Measurements from ENCODE around the gene HDAC4. TPM values are rescaled to one million over a fixed set of nuclear protein-coding genes. Genes with fewer than 3 reads are reported as not detected.

HDAC4 gene
- total RNA-seq, 6 experiments from 2014 or later, result 7.4 to 13.0 (median 9.5) TPM

DNA sequence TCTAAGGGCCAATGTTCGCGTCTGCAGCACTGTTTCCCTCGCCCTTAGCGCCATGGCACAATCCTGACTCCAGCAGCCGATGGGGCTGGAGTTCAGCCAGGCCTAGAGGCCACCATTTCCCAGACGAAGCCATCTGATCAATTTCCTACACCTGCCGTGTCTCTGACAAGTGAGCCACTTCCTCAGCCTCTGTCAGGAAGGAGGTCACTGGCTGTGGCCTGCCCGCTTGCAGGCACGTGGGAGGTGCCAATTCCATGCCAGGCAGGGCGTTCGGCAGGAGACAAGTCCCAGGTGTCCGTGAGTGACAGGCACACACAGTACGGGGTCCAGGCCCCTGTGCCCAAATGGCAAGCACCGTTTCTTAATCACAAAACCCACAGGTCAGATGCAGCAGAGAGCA lies 318.4 kb downstream of the HDAC4 start:
- TF ChIP-seq, protein P1, sequence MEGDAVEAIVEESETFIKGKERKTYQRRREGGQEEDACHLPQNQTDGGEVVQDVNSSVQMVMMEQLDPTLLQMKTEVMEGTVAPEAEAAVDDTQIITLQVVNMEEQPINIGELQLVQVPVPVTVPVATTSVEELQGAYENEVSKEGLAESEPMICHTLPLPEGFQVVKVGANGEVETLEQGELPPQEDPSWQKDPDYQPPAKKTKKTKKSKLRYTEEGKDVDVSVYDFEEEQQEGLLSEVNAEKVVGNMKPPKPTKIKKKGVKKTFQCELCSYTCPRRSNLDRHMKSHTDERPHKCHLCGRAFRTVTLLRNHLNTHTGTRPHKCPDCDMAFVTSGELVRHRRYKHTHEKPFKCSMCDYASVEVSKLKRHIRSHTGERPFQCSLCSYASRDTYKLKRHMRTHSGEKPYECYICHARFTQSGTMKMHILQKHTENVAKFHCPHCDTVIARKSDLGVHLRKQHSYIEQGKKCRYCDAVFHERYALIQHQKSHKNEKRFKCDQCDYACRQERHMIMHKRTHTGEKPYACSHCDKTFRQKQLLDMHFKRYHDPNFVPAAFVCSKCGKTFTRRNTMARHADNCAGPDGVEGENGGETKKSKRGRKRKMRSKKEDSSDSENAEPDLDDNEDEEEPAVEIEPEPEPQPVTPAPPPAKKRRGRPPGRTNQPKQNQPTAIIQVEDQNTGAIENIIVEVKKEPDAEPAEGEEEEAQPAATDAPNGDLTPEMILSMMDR (IDR thresholded peaks at IDR 0.05), result no peak
- Mint-ChIP-seq H3K9me3 (no peaks in the 10 kb centered on the region), H3K36me3 (ENCODE audit: low read depth) (no peaks in the 10 kb centered on the region), H3K27me3 (ENCODE audit: insufficient read depth) (no peaks in the 10 kb centered on the region; the same call in none of the 2 replicates), H3K4me3 (no peak overlapping the region), H3K27ac (no peak overlapping the region), H3K4me1 (ENCODE audit: low read depth) (no peaks in the 10 kb centered on the region)
- no peak for DNase-seq

DNA sequence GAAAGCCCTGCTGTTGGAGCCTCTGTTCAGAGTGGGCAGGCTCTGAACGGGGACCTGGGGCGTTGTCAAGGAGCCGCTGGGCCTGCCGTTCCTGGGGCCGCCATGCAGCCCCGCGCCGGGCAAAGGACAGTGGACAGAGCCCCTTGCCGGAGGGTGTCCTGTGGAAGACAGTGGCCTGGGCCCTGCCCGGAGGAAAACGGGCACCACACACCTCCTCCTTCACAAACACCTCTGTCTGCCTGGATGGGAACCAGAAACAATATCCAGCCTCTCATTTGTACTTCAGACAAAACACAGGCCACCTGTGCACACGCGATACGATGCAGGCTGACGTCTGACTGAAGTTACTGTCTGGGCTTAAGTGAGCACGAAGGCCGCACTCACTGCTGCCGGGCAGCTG lies 319.2 kb downstream of the HDAC4 start:
- Mint-ChIP-seq H3K27ac (no peak overlapping the region), H3K4me3 (no peak overlapping the region), H3K36me3 (ENCODE audit: low read depth) (no peaks in the 10 kb centered on the region)

DNA sequence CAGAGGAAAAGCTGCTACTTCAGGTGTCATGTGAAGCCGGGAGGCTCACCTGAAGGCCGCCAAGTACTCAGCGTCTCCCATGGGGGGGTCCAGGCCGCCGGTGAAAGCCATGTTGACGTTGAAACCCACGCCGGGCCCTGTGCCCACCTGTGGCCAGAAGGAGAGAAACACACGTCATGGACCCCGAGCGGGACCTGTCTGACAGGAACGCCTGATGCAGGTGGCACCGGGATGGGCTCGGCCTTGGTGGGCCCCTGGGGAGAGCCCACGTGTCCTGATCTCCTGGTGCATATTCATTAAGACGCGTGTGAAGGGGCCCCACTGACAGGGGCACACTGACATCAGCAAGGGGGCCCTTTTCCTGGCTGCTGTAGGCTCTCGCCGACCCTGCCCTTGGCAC lies 319.8 kb downstream of the HDAC4 start:
- H3K27ac Mint-ChIP-seq, result no peak overlapping the region
- no peak for DNase-seq

More for the DNA sequence above, 319.2 kb downstream of the HDAC4 start:
- Mint-ChIP-seq H3K4me1 (ENCODE audit: low read depth) (no peaks in the 10 kb centered on the region), H3K9me3 (no peaks in the 10 kb centered on the region), H3K27me3 (ENCODE audit: insufficient read depth) (no peaks in the 10 kb centered on the region; the same call in none of the 2 replicates)
- DNase-seq, result no peak
- TF ChIP-seq, protein P1 (IDR thresholded peaks at IDR 0.05), result no peak

DNA sequence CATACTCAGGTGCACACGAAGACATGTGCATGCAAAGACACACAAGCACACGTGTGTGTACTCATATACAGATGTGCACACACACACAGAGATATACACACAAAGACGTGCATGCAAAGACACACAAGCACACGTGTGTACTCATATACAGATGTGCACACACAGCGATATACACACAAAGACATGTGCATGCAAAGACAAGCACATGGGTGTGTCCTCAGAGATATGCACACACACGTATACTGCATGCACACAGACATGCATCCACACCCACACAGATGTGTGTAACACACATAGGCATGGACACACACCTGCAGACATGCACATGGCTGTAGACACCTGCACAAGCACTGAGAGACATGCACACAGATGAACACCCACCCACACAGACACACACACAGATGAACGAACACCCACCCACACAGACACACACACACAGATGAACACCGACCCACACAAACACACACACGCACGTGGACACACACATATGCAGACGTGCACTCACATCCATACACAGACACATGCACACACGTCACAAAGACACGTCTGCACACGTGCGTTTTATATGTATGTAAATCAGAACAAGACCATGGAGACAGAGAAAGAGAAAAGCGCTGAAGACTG lies 321.0 kb downstream of the HDAC4 start:
- H3K36me3 Mint-ChIP-seq (ENCODE audit: low read depth), result no peaks in the 10 kb centered on the region
- no peaks in the 10 kb centered on the region for H3K9me3 Mint-ChIP-seq
- H3K27me3 Mint-ChIP-seq (ENCODE audit: insufficient read depth), result no peaks in the 10 kb centered on the region; the same call in none of the 2 replicates
- TF ChIP-seq, protein P1 (IDR thresholded peaks at IDR 0.05), result no peak
- no peak for DNase-seq
- no peak overlapping the region for H3K27ac Mint-ChIP-seq
- H3K4me1 Mint-ChIP-seq (ENCODE audit: low read depth), result no peaks in the 10 kb centered on the region
- H3K4me3 Mint-ChIP-seq, result no peak overlapping the region

More for the DNA sequence above, 319.8 kb downstream of the HDAC4 start:
- H3K27me3 Mint-ChIP-seq (ENCODE audit: insufficient read depth), result no peaks in the 10 kb centered on the region; the same call in none of the 2 replicates
- H3K36me3 Mint-ChIP-seq (ENCODE audit: low read depth), result no peaks in the 10 kb centered on the region
- H3K9me3 Mint-ChIP-seq, result no peaks in the 10 kb centered on the region
- TF ChIP-seq, protein P1 (IDR thresholded peaks at IDR 0.05), result no peak
- H3K4me1 Mint-ChIP-seq (ENCODE audit: low read depth), result no peaks in the 10 kb centered on the region
- H3K4me3 Mint-ChIP-seq, result no peak overlapping the region

DNA sequence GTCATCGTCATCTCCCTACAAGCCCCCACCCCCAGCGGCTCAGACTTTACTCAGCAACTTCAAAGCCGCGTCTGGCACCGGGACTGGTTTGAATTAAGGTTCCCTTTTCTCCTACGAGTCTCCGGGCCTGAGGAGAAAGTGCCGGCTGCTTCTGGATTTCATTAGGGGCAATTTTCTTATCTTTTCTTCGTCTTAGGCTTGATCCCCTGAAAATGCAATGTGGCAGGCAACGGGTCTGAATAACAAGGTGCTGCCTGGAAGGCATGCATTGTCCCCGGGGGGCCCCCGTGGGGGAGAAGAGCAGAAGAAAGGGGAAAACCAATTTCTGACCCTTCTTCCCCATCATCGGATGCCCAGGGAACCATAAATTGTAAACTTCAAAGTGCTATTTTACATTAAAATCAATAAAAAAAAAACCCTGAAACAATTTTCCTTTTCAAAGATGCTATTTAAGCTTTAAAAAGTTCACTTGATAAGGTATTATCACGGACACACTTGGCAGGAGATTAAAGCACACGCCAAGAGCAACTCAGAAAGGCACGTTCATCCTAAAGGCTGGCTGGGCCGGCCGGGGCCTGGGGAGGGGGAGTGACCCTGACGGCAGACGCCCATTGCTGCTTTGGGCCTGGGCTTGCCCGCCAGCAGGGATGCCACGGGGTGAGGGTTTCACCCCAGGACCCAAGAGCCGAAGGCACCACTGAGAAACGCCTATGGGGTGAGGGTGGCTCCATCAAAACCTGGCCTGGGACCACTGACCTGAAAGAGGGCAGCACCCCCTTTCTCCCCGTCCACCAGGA lies 322.5 kb downstream of the HDAC4 start:
- TF ChIP-seq, protein P1 (IDR thresholded peaks at IDR 0.05), result no peak
- H3K36me3 Mint-ChIP-seq (ENCODE audit: low read depth), result no peaks in the 10 kb centered on the region
- H3K4me1 Mint-ChIP-seq (ENCODE audit: low read depth), result no peaks in the 10 kb centered on the region
- DNase-seq, result no peak
- H3K27me3 Mint-ChIP-seq (ENCODE audit: insufficient read depth), result no peaks in the 10 kb centered on the region; the same call in none of the 2 replicates
- H3K4me3 Mint-ChIP-seq, result no peak overlapping the region
- no peak overlapping the region for H3K27ac Mint-ChIP-seq
- no peaks in the 10 kb centered on the region for H3K9me3 Mint-ChIP-seq
